NT2/D1 (cell line): ENCODE data around the gene GSN.

Experiments used
- SUZ12 ChIP-seq: IDR thresholded peaks from 2 replicates; pipeline ENCODE4 v1.6.1; 2011; ENCODE audit not compliant: insufficient read length, insufficient read depth; ENCODE audit errors: extremely low read depth
- YY1 ChIP-seq: IDR thresholded peaks from 2 replicates; pipeline ENCODE4 v1.6.1; 2011; ENCODE audit not compliant: insufficient read length, insufficient read depth
- ZNF274 ChIP-seq: IDR thresholded peaks from 2 replicates; pipeline ENCODE4 v1.6.1; 2011; ENCODE audit warnings: mild to moderate bottlenecking, low read depth, low read length

DNA sequence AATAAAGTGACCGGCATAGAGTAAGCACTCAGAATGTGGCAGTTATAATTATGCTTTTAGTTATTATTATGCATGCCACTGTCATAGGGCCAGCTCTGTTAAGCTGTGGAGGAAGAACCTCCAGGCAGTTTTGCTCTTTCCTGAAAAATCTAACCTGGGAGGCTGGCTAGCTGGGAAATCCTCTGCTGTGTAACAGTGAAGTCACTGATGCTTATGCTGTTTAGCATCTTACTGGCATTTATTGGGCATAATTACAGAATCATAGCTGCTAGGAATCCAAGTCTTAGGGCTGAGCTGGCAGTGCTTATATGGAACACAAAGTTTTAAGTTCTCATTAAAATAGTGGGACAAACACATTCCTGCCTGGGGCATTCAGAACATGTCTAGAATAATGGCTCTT, 5.5 kb upstream of the GSN start:
- TF ChIP-seq ZNF274 (no peak), SUZ12 (no peak), YY1 (no peak)
